GM15510 (cell line): ENCODE measurements around the gene MIDN.

Experiments
- POLR2A ChIP-seq: IDR thresholded peaks from 3 replicates; pipeline ENCODE4 v1.6.1; 2011; ENCODE audit warnings: borderline replicate concordance; ENCODE audit not compliant: insufficient read length; ENCODE audit errors: extremely low read depth

Gene MIDN

GRCh38 chr19:1218751-1219567 is 29.4 kb upstream of the MIDN start:
- TF ChIP-seq POLR2A, result no peak

- TF ChIP-seq POLR2A, result no peak
Measured at GRCh38 chr19:1219786-1220476, 28.5 kb upstream of the MIDN start.

- no peak for TF ChIP-seq POLR2A
Measured at GRCh38 chr19:1220477-1220930, 27.9 kb upstream of the MIDN start.

GRCh38 chr19:1220976-1221903 is 27.1 kb upstream of the MIDN start:
- no peak for TF ChIP-seq POLR2A

GRCh38 chr19:1221904-1222255 is 26.5 kb upstream of the MIDN start:
- TF ChIP-seq POLR2A, result no peak

- no peak for TF ChIP-seq POLR2A
Measured at GRCh38 chr19:1222394-1222793, 26.0 kb upstream of the MIDN start.

GRCh38 chr19:1223018-1223855 is 25.1 kb upstream of the MIDN start:
- no peak for TF ChIP-seq POLR2A

GRCh38 chr19:1224047-1224825 is 24.1 kb upstream of the MIDN start:
- no peak for TF ChIP-seq POLR2A

- no peak for TF ChIP-seq POLR2A
Measured at GRCh38 chr19:1224847-1225246, 23.5 kb upstream of the MIDN start.

GRCh38 chr19:1225440-1226226 is 22.8 kb upstream of the MIDN start:
- TF ChIP-seq POLR2A, result no peak

GRCh38 chr19:1226227-1226518 is 22.2 kb upstream of the MIDN start:
- TF ChIP-seq POLR2A, result no peak

- TF ChIP-seq POLR2A, result no peak
Measured at GRCh38 chr19:1226522-1227303, 21.7 kb upstream of the MIDN start.
